ENCODE measurements around the gene MED8. TPM values are rescaled to one million over a fixed set of nuclear protein-coding genes. Genes with fewer than 3 reads are reported as not detected.

Gene MED8
- total RNA-seq, 1 donor from 2014 or later: 83.2 TPM

DNA sequence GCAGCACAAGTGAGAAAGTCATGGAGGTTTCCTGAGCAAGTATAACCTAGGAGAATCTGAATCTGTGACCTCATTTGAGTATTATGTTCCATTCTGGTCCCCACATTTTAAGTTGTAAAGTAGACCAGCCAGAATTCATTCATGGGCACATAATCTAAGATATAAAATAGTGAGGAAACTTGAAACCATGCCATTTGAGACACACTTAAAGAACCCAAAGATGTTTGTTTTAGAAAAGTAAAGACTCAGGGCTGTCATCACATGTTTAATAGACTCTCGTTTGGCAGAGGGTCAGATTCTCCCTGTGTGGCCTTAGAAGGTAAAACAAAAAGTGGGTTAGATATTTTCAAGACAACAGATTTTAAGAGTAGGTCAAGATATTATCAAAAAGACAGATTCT is 6.5 kb upstream of the MED8 start:
- DNase-seq (ENCODE audit: low read depth) (no peak), FAIRE-seq (no peak)
- H3K36me3 ChIP-seq (ENCODE audit: control insufficient read depth, insufficient read depth, low read length): peaks cover 2% of the 10 kb centered on the region
- no peaks in the 10 kb centered on the region for H3K27me3 ChIP-seq (ENCODE audit: control insufficient read depth, insufficient read depth, low read length)
- H3K4me3 ChIP-seq (ENCODE audit: low read depth, low read length): no peak overlapping the region
- TF ChIP-seq, protein P1, sequence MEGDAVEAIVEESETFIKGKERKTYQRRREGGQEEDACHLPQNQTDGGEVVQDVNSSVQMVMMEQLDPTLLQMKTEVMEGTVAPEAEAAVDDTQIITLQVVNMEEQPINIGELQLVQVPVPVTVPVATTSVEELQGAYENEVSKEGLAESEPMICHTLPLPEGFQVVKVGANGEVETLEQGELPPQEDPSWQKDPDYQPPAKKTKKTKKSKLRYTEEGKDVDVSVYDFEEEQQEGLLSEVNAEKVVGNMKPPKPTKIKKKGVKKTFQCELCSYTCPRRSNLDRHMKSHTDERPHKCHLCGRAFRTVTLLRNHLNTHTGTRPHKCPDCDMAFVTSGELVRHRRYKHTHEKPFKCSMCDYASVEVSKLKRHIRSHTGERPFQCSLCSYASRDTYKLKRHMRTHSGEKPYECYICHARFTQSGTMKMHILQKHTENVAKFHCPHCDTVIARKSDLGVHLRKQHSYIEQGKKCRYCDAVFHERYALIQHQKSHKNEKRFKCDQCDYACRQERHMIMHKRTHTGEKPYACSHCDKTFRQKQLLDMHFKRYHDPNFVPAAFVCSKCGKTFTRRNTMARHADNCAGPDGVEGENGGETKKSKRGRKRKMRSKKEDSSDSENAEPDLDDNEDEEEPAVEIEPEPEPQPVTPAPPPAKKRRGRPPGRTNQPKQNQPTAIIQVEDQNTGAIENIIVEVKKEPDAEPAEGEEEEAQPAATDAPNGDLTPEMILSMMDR (IDR thresholded peaks at IDR 0.05; ENCODE audit: insufficient read depth, low read length, severe bottlenecking): no peak

DNA sequence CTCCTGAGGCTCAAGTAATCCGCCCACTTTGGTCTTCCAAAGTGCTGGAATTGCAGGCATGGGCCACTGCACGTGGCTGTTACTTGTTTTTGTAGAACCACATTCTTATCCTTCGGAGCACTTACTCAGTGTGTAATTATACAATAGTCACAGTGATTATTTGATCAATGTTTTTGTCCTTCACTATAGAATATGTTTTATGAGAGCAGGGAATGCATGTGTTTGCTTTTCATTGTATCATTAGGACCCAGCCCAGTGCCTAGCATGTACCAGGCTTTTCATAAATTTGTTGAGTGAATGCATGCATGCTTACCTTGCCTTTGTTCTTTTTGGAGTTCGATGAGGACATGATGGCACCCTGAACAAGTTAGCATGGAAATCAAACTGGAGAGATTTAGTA is 5.9 kb upstream of the MED8 start:
- peaks cover 2% of the 10 kb centered on the region for H3K36me3 ChIP-seq (ENCODE audit: control insufficient read depth, insufficient read depth, low read length)
- TF ChIP-seq, protein P1 (IDR thresholded peaks at IDR 0.05; ENCODE audit: insufficient read depth, low read length, severe bottlenecking): no peak
- no peaks in the 10 kb centered on the region for H3K27me3 ChIP-seq (ENCODE audit: control insufficient read depth, insufficient read depth, low read length)
- DNase-seq (ENCODE audit: low read depth) (no peak), FAIRE-seq (no peak)
- no peak overlapping the region for H3K4me3 ChIP-seq (ENCODE audit: low read depth, low read length)

DNA sequence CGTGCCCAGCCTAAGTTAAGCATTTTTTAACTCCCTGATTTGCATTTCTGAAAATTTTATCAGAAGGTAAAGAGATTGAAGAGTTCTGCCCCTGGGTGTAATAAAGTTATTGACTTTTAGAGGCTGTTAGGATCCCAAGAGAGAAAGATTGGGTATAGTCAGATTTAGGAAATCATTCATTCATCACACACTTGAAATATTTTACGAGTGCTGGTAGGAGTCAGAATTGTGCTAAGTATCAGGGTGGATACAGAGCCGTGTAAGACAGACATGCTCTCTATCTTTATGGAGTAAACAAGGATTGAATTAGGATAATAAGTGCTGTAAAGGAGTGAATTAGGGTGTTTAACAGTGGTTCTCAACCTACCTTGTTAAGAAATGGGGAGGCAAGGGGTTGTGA is 3.1 kb upstream of the MED8 start:
- Histone ChIP-seq H3K27me3 (ENCODE audit: control insufficient read depth, insufficient read depth, low read length) (no peaks in the 10 kb centered on the region), H3K36me3 (ENCODE audit: control insufficient read depth, insufficient read depth, low read length) (peaks cover 2% of the 10 kb centered on the region), H3K4me3 (ENCODE audit: low read depth, low read length) (no peak overlapping the region)
- TF ChIP-seq, protein P1 (IDR thresholded peaks at IDR 0.05; ENCODE audit: insufficient read depth, low read length, severe bottlenecking): no peak
- DNase-seq (ENCODE audit: low read depth) (no peak), FAIRE-seq (no peak)

DNA sequence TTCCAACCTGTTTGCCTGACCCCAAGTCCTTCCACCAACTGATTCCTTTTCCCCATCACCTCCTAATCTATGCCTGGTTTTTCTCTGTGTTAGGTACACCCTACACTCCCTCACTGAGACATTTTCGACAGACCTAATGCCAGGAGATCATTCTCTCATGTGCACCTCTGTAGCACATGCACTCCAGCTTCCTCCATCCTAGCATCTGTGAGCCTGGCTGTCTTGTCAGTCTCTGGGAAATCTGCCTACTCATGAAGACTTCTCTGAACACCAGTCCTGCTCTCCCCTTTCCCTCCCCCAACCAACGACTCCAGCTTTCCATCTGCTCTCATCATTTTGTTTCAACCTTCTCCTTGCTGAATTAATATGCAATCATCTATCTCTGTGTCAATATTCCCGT is 987 bp downstream of the MED8 start:
- TF ChIP-seq, protein P1 (IDR thresholded peaks at IDR 0.05; ENCODE audit: insufficient read depth, low read length, severe bottlenecking): no peak
- H3K27me3 ChIP-seq (ENCODE audit: control insufficient read depth, insufficient read depth, low read length): no peaks in the 10 kb centered on the region
- peak overlapping the region; percentile 74 for H3K4me3 ChIP-seq (ENCODE audit: low read depth, low read length)
- H3K36me3 ChIP-seq (ENCODE audit: control insufficient read depth, insufficient read depth, low read length): peaks cover 21% of the 10 kb centered on the region
- FAIRE-seq (no peak), DNase-seq (ENCODE audit: low read depth) (no peak)

DNA sequence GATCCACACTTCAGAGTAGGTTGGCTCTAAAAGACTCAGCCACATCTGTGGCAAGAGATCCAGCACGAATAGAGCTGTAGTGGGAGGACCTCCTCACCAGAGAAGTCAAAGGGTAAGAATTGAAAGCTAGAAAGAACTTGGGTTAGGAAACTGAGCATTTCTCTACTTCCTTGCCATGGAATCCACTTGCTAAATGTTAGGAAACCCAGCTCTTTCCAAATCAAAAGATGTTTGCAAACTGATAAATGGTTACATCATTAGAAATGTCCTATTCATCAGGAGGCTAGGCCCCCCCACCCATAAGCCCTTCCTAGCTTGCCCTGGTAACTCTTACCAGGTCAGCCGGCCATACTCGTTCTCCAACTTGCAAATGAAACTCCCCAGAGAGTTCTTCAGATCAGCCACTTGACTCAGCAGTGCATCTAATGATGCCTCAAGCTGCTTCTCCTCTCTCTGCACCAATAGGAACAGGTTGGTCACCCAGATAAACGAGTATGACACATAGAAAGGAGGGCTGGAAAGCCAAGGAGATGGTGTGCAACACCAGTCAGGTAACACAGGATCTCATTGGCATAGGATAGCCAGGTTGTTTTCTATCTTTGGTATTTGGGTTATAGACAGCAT is 1.5 kb downstream of the MED8 start:
- FAIRE-seq (no peak), DNase-seq (ENCODE audit: low read depth) (peak; percentile 71)
- Histone ChIP-seq H3K27me3 (ENCODE audit: control insufficient read depth, insufficient read depth, low read length) (no peaks in the 10 kb centered on the region), H3K4me3 (ENCODE audit: low read depth, low read length) (no peak overlapping the region), H3K36me3 (ENCODE audit: control insufficient read depth, insufficient read depth, low read length) (peaks cover 21% of the 10 kb centered on the region)
- TF ChIP-seq, protein P1 (IDR thresholded peaks at IDR 0.05; ENCODE audit: insufficient read depth, low read length, severe bottlenecking): no peak

DNA sequence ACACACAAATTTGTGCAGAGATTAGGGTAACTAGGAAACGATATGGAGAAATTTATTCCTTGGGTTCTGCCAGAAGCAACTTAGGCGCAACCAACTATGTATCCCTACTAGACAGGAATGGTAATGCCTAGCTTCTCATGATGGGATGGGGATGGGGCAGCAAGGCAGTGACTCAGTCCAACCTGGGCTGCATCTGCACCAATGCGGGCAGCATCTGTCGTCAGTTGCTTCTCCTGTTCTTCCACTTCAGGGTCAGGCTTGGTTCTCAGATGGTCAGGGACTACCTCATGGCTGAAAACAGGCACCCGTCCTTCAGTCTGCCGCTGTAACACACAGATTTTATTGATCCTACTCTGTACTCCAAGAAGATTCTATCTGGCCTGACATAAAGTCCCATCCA is 2.9 kb downstream of the MED8 start:
- Histone ChIP-seq H3K27me3 (ENCODE audit: control insufficient read depth, insufficient read depth, low read length) (no peaks in the 10 kb centered on the region), H3K4me3 (ENCODE audit: low read depth, low read length) (no peak overlapping the region), H3K36me3 (ENCODE audit: control insufficient read depth, insufficient read depth, low read length) (peaks cover 26% of the 10 kb centered on the region)
- TF ChIP-seq, protein P1 (IDR thresholded peaks at IDR 0.05; ENCODE audit: insufficient read depth, low read length, severe bottlenecking): no peak
- DNase-seq (ENCODE audit: low read depth) (no peak), FAIRE-seq (no peak)
